GM19372 (cell line): ENCODE measurements around the gene CAPN1.
"Not testable (repeated sequence)": the region's sequence is repeated elsewhere in the genome, so short reads cannot be mapped to it uniquely, and the experiment has no call there.

Experiments used
- ATAC-seq: cut with Tn5 transposase; IDR thresholded peaks from one replicate; pipeline ENCODE4 v1.9.1; 2021; ENCODE audit warnings: mild to moderate bottlenecking, low read depth, moderate library complexity; ENCODE audit not compliant: unreplicated experiment

The CAPN1 gene

DNA sequence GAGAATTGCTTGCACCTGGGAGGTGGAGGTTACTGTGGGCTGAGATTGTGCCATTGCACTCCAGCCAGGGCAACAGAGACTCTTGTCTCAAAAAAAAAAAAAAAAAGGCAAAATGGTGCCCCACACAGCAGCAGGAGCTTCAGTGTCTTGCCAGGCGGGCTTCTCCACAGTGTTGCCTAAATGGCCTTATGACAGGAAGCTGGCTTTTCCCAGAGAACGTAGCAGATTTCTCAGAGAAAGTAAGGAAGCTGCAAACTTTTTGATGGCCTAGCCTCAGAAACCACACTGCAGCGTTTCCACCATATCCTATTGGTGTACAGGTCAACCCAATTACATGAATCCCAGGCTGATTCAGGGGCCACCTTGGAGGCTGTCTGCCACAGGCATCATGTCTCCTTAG is 24.4 kb upstream of the CAPN1 start:
- ATAC-seq, result no peak

DNA sequence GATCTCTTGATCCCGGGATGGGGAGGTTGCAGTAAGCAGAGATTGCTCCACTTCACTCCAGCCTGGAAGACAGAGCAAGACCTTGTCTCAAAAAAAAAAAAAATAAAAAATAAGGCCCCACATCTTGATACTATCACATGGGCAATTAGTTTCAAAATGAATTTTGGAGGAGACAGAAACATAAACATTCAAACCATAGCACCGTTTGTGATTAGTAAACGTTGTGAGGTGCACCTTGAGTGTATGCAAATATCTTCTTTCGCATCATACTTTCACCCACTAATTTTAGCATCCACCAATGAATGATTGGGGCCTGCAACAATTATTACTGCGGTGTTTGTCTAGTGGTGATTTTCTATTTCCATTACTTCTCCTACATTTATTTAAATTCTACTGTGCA is 22.7 kb upstream of the CAPN1 start:
- no peak for ATAC-seq

DNA sequence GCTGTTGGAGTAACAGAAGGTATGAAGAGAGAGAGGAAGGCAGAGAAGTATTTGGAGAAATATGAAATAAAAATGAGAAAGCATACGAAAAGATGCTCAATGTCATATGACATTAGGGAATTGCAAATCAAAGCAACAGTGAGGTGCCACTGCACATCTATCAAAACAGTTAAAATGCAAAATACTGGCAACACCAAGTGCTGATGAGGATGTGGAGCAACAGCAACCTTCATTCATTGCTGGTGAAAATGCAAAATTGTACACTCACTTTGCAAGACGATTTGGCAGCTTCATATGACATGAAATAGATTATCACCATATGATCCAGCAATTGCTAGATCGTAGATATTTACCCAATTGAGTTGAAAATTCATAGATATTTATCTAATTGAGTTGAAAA is 21.1 kb upstream of the CAPN1 start:
- no peak for ATAC-seq

DNA sequence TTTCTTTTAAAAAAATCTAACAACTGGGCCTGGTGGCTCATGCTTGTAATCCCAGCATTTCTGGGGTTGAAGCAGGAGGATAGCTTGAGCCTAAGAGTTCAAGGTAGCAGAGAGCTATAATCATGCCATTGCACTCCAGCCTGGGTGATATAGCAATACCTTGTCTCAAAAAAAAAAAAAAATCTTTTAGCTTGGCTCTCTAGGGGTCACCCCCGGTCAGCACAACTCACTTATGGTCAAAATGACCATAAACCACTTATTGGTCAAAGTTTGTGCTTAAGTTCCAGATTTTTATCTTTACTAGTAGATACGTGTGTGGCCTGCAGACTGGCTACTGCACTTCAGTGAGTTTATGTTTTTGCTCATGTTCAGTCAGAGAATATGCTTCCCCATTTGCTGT is 18.0 kb upstream of the CAPN1 start:
- ATAC-seq, result no peak

DNA sequence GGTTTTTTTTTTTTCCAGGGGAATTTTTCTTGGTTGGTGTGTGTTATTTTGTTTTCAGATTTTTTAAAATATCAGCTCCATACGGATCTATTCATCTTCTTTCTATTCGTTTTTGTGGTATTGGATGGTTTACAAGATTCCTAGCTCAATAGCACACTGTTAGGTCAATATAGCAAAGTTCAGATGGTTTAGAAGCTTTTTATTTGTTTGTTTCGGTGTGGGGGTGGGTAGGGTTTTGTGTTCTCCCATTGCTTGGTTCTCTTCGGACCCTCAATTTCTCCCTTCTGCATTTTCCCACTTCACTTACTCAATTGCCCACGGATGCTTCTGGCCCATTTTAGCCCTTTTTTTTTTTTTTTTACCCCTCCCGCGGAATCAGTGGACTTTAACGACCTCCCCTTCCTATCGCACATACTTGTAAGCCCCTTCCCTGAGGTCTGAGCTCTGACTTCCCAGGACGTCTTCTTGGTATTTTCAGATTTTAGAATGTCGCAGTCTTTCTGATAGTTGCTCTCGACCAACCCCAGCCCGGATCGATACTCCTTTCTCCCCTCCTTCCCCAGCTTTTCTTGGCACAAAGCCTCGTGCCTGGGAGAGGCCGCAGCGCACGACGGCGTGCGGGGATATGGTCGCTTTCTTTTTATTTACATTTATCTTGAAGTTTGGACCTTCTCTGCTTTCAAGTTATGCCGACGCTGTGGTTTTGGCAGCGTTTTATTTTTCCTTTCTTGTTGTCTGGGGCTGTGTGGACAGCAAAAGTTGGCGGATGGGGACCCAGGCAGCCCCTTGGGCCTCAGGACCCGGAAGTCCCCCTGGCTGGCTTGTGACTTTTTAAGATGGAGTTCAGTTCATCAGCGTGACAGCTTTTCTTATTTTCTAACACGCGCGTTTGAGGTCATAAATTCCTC is 16.1 kb upstream of the CAPN1 start:
- no peak for ATAC-seq

DNA sequence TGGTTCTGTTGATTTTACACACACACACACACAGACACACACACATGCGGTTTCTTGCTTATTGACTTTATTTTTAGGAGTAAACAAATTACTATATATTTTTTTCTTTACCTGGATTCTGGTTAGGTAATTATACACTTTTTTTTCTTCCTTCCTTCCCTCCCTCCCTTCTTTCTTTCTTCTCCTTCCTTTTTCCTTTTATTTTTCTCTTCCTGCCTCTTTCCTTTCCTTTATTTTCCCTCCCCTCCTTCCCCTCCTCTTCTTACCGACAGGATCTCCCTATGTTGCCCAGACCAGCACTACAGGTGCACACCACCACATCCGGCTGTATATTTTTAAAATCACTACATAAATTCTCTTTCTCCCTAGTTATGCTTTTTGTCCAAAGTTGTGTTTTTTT is 14.8 kb upstream of the CAPN1 start:
- ATAC-seq, result no peak

DNA sequence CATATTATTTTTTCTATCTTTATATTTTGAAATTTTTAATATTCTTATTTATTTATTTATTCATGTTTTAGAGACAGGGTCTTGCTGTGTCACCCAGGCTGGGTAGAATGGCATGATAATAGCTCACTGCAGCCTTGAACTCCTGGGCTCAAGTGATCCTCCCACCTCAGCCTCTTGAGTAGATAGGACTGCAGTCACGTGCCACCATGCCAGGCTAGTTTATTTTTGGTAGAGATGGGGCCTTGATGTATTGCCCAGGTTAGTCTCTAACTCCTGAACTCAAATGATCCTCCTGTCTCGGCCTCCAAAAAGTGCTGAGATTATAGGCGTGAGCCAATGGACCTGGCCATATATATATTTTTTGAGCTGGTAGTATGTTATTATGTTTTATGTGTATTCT is 14.1 kb upstream of the CAPN1 start:
- no peak for ATAC-seq

DNA sequence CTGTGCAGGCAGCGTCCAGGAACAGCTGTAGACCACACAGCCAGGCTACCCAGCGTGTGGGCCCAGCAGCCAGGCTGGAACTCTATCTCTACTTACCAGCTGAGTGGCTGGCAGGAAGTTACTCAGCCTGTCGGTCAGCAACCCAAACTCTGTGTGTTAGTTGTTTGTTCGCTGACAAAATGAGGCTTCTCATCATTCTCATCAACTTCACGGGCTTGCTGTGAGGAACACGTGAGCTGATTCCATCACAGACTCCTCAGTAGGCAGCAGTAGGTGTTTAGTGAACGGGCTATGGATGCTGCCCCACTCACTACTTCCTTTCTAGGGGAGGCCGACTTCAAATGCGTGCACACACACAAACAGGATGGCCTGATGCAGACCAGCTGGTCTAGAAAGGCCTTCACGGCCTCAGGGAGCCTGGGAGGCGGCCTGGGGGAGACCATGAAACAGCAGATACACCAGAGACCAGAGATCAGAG is 12.5 kb upstream of the CAPN1 start:
- ATAC-seq, result no peak

DNA sequence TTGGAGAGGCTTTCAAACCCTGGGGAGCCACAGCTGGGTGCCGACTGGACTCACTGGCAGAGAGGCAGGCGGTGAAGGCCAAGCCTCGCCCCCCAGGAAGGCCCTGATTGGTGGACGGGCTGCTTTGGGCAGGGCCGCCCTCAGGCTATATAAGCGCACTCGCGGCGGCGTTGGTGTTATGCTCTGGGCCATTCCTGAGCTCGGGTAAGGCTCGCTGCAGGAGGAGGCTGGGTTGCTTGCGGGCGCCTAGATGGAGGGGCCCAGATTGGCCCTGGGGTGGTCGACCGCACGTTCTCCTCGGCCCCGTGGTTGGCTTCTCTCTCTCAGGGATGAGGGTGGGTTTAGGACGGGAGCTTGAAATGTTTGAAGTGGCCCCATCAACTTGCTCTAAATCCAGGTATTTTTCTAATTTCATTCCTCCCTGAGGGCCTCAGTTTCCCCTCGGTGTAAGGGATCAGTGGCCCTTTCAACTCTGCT is 11.6 kb upstream of the CAPN1 start, which contains the start of gene SPDYC:
TSS of gene SPDYC (plus strand) at position 176 of the 477 bp plus-strand sequence. CDS start 1,125 bp downstream, outside the sequence.
- no peak for ATAC-seq

DNA sequence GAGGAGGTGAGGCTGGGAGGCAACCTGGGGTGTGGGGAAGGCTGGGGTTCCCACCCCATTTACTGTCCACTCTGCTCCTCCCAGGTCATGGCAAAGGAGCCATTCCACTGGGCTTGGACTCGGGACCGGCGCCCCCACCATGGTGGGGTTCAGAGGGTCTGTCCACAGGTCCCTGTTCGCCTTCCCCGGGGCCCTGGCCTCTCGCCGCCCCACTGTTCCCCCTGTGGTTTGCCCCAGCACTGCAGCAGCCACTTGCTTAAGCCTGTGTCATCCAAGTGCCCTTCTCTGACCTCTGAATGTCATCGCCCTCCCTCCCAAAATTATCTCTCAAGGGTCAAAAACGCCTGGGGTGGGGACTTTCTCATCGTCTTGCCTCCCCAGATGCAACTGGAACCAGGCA is 9.1 kb upstream of the CAPN1 start:
- no peak for ATAC-seq

DNA sequence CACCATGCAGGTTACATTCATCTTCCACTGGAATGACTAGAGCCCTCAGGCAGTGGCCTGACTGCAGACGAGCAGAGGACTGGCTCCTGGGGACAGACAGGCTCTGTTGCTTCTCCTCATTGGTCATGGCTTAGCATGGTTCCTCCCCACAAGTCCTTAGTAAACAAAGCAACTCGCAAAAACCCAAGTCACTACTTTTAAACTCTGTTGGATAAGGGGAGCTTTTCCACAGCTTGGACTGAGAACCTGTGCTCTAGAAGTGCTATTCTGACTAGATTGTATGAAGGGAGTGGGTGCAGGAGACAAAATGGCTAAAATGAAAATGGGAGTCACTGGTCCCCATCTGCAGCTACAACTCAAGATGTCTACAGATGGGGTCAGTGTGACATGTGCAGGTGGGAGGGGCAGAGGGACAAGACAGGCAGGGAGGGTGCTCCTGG is 7.1 kb upstream of the CAPN1 start:
- ATAC-seq, result not testable (repeated sequence)

DNA sequence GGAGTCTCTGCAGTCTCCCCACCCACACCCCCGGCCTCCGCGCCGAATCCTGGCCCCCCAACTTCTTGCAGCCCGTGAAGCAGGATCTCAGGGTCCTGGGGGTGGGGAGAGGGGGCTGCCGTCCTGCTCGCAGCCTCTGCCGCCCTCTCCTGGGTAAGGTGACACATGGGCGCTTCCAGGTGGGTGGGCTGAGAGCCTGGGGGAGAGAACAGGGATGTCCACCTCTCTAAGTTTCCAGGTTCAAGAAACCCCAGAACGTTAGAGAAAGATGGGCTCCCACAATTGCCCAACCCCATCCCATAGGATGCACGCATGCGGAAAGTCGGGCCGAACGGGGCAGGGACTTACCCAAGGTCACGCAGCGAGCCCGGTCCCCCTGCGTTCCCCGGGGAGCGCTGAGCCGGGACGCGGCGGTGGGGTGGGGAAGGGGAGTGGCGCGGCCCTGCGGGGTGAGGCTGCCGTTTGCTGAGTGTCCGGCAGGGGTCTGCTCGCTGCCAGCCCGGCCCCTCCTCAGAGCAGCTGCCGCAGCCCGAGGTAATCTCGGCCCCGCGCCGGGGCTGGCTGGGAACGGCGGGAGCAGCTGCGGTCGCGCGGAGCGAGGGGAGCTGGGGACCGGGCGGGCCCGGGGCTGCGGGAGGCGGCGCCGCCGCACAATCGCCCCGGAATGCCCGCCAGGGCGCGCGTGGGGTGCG is 705 bp upstream of the CAPN1 start:
- ATAC-seq, result peak; percentile 52

DNA sequence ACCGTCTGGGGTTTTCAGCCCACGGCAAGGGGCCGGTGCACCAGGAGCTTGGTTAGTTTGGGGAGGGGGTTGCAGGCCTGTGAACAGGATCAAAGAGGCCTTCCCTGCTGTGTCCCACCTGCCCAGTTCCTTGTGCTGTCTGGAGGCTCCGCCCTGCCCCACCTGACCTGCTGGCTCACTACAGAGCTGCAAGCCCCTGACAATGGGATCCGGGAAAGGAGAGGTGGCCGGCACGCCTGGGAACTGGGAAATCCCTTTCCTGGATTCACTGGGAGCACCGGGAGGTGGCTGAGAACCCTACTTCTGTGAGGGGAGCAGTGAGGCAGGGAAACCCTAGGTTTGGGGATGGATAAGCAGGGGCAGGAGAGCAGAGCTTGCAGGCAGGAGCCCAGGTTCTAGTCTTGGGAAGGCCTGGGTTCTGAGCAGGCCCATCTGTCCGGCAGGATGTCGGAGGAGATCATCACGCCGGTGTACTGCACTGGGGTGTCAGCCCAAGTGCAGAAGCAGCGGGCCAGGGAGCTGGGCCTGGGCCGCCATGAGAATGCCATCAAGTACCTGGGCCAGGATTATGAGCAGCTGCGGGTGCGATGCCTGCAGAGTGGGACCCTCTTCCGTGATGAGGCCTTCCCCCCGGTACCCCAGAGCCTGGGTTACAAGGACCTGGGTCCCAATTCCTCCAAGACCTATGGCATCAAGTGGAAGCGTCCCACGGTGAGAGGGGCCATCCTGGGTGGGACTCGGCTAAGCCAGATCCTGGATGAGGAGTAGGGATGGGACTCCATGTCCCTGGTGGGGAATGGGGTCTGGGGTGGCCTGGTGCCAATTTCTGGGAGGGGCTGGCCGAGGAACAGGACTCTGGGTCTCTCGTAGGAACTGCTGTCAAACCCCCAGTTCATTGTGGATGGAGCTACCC is 786 bp downstream of the CAPN1 start:
- no peak for ATAC-seq

DNA sequence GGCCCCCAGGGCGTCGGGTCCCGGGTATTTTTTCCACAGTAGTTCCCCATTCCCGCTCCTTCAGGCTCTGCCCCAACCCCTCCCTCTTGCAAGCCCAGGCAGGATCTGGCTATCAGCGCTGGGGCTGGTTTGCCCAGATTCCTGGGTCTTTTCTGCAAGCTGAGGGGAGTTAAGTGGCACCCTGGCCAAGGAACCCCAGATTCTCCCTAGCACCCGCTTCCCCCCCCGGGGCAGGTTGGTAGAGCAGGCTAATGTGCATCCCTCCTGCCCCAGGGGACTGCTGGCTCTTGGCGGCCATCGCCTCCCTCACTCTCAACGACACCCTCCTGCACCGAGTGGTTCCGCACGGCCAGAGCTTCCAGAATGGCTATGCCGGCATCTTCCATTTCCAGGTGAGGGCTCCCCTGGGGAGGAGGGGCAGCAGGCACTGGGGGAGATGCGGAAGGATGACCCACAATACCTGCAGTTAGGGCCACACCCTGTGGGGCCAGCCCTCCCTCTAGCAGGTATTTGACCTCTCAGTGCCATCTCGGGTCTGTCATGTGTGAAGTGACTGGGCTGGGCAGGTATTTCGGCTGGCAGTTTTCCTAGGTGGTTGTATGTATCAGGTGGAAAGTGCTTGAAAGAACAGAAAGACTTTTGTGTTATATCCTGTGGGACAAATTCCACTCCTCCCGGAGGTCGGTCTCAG is 1.6 kb downstream of the CAPN1 start:
- ATAC-seq, result no peak

DNA sequence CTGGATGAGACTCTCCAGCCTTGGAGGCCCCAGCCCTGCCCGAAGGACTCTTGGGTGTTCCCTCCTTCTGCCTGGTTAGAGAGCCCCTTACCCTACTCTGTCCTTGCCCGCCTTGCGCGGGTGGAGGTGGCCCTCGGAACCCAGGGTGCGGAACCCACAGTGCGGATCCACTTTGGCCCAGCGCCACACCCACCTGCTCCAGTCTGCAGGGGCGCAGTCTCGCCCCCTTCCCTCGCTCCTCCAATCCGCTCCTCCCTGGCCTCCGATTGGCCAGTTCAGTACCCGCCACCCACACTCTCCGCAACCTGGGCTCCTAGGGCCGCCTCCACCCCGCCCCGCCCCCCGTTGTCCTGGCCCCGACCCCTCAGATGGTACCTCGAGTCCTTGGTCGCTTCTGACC is 2.4 kb downstream of the CAPN1 start:
- ATAC-seq, result no peak

DNA sequence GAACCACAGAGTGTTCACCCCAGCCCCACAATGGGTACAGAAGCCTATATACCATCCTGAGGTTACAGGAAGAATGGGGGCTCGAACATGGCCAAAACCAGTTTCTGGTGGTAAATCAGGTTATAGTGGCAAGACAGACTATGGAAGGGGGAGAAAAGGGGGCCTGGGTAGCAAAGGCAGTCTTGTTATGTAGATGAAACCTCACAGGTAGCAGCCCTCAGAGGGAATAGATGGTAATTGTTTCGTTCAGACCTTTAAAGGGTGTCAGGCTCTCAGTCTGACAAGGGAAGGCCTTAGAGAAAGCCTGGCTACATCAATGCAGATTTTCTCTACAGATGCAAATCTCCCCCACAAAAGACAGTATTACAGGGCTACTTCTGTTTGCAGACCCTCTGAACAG is 3.4 kb downstream of the CAPN1 start:
- ATAC-seq, result no peak

DNA sequence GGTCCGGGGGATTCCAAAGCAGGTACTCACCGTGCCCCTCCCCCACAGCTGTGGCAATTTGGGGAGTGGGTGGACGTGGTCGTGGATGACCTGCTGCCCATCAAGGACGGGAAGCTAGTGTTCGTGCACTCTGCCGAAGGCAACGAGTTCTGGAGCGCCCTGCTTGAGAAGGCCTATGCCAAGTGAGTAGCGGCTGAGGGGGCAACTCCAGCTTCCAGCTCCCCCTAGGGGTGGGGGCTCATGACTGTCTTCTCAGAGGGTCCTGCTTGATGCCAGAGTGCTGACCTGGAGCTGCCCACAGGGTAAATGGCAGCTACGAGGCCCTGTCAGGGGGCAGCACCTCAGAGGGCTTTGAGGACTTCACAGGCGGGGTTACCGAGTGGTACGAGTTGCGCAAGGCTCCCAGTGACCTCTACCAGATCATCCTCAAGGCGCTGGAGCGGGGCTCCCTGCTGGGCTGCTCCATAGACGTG is 4.2 kb downstream of the CAPN1 start:
- ATAC-seq, result no peak

DNA sequence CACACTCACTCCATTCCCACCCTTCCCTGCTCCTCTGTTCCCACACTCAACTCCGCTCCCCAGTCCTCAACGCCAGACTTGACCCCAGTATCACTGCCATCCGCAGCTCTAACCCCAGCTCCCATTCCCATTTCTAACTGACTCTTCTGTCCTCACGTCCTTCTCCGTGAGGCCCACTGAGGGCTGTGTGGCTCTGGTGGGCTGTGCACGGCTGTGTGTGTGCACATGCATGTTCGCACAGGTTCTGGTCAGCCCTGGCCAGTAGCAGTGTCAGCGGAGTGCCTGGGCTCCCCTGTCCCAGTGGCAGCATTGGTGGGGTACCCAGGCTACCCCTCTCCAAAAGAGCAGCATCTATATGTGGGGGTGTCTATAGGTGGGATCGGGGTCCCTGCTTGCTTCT is 5.0 kb downstream of the CAPN1 start:
- no peak for ATAC-seq

DNA sequence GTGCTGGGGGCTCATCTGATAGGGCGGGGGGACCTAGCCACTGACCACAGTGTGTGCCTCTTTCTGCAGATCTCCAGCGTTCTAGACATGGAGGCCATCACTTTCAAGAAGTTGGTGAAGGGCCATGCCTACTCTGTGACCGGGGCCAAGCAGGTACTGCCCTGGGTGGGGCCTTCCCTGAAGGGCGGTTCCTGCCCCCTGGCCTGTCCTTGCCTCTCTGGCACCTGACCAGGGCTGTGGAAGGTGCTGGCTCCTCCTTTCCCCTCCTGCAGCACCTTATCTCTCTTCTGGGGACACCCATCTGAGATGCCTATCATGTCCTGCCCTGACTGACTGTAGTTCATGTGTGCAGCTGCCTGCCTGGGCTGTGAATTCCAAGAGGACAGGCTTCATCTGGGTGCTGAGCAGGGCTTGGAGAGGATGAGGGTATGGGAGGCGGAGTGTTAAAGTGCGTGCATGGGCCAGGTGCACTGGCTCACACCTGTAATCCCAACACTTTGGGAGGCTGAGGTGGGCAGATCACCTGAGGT is 5.5 kb downstream of the CAPN1 start:
- ATAC-seq, result no peak
